SK-N-SH treated with all-trans-retinoic acid at 6 μM for 48 hours (cell line): Measurements from ENCODE around the gene KCNK4.

Experiments used
- ATAC-seq: fragments of 200-7000 bp; cut with Tn5 transposase; 3 replicates; pipeline ENCODE4 v1.9.1; 2020; ENCODE audit warnings: mild to moderate bottlenecking, moderate library complexity
- ARNTL ChIP-seq: fragments of 450-650 bp; formaldehyde crosslinking; IDR thresholded peaks from 2 replicates; pipeline ENCODE4 v1.5.0; 2020; ENCODE audit warnings: low read depth, mild to moderate bottlenecking, moderate library complexity, borderline replicate concordance
- BACH2 ChIP-seq: fragments of 250-450 bp; sonication (Bioruptor Pico); IDR thresholded peaks from 2 replicates; pipeline ENCODE4 v1.9.0; 2021; ENCODE audit warnings: mild to moderate bottlenecking, borderline replicate concordance
- CREB5 ChIP-seq: fragments of 250-450 bp; sonication (Bioruptor Pico); IDR thresholded peaks from 2 replicates; pipeline ENCODE4 v1.5.1; 2020; ENCODE audit warnings: low read depth, mild to moderate bottlenecking, moderate library complexity
- CSRNP3 ChIP-seq: fragments of 250-450 bp; sonication (Bioruptor Pico); IDR thresholded peaks from 2 replicates; pipeline ENCODE4 v1.5.1; 2021; ENCODE audit warnings: mild to moderate bottlenecking, moderate library complexity
- ESRRG ChIP-seq: fragments of 250-450 bp; sonication (Bioruptor Pico); IDR thresholded peaks from 2 replicates; pipeline ENCODE4 v1.6.1; 2021; ENCODE audit warnings: mild to moderate bottlenecking
- GLIS3 ChIP-seq: fragments of 250-450 bp; sonication (Bioruptor Pico); IDR thresholded peaks from 2 replicates; pipeline ENCODE4 v1.5.0; 2020; ENCODE audit warnings: mild to moderate bottlenecking, moderate library complexity
- ISL1 ChIP-seq: fragments of 250-450 bp; sonication (Bioruptor Pico); IDR thresholded peaks from 2 replicates; pipeline ENCODE4 v2.1.2; 2022; ENCODE audit warnings: mild to moderate bottlenecking, moderate library complexity
- OSR1 ChIP-seq: fragments of 250-450 bp; sonication (Bioruptor Pico); IDR thresholded peaks from 2 replicates; pipeline ENCODE4 v1.8.0; 2022; ENCODE audit warnings: moderate library complexity, mild to moderate bottlenecking, inconsistent platforms
- PATZ1 ChIP-seq: fragments of 250-450 bp; sonication (Bioruptor Pico); IDR thresholded peaks from 2 replicates; pipeline ENCODE4 v1.8.0; 2020; ENCODE audit warnings: mild to moderate bottlenecking, moderate library complexity, borderline replicate concordance
- PPARA ChIP-seq: fragments of 250-450 bp; sonication (Bioruptor Pico); IDR thresholded peaks from 2 replicates; pipeline ENCODE4 v1.5.0; 2020; ENCODE audit warnings: mild to moderate bottlenecking, borderline replicate concordance
- SNAI2 ChIP-seq: fragments of 250-450 bp; sonication (Bioruptor Pico); IDR thresholded peaks from 2 replicates; pipeline ENCODE4 v1.5.0; 2020; ENCODE audit warnings: mild to moderate bottlenecking, moderate library complexity
- TCF4 ChIP-seq: fragments of 250-450 bp; sonication (Bioruptor Pico); IDR thresholded peaks from 2 replicates; pipeline ENCODE4 v1.8.0; 2021; ENCODE audit warnings: mild to moderate bottlenecking, moderate library complexity, borderline replicate concordance
- TOX ChIP-seq: fragments of 250-450 bp; sonication (Bioruptor Pico); IDR thresholded peaks from 2 replicates; pipeline ENCODE4 v1.8.0; 2021; ENCODE audit warnings: mild to moderate bottlenecking, moderate library complexity, borderline replicate concordance
- TSHZ2 ChIP-seq: fragments of 250-450 bp; sonication (Bioruptor Pico); IDR thresholded peaks from 2 replicates; pipeline ENCODE4 v1.5.0; 2020; ENCODE audit warnings: mild to moderate bottlenecking, moderate library complexity
- ZC3H10 ChIP-seq: fragments of 250-450 bp; sonication (Bioruptor Pico); IDR thresholded peaks from 2 replicates; pipeline ENCODE4 v1.5.1; 2021; ENCODE audit warnings: mild to moderate bottlenecking, moderate library complexity
- ZFP3 ChIP-seq: fragments of 250-450 bp; sonication (Bioruptor Pico); IDR thresholded peaks from 2 replicates; pipeline ENCODE4 v1.5.0; 2020; ENCODE audit warnings: mild to moderate bottlenecking, moderate library complexity
- ZFP30 ChIP-seq: fragments of 450-650 bp; formaldehyde crosslinking; IDR thresholded peaks from 2 replicates; pipeline ENCODE4 v1.5.0; 2022; ENCODE audit warnings: mild to moderate bottlenecking, moderate library complexity
- ZNF565 ChIP-seq: fragments of 450-650 bp; formaldehyde crosslinking; conservative IDR thresholded peaks from 2 replicates; pipeline ENCODE4 v1.5.0; 2020; ENCODE audit warnings: low read depth, mild to moderate bottlenecking, moderate library complexity
- ZNF70 ChIP-seq: fragments of 450-650 bp; formaldehyde crosslinking; IDR thresholded peaks from 2 replicates; pipeline ENCODE4 v1.5.0; 2020; ENCODE audit warnings: mild to moderate bottlenecking, moderate library complexity

KCNK4 gene

DNA sequence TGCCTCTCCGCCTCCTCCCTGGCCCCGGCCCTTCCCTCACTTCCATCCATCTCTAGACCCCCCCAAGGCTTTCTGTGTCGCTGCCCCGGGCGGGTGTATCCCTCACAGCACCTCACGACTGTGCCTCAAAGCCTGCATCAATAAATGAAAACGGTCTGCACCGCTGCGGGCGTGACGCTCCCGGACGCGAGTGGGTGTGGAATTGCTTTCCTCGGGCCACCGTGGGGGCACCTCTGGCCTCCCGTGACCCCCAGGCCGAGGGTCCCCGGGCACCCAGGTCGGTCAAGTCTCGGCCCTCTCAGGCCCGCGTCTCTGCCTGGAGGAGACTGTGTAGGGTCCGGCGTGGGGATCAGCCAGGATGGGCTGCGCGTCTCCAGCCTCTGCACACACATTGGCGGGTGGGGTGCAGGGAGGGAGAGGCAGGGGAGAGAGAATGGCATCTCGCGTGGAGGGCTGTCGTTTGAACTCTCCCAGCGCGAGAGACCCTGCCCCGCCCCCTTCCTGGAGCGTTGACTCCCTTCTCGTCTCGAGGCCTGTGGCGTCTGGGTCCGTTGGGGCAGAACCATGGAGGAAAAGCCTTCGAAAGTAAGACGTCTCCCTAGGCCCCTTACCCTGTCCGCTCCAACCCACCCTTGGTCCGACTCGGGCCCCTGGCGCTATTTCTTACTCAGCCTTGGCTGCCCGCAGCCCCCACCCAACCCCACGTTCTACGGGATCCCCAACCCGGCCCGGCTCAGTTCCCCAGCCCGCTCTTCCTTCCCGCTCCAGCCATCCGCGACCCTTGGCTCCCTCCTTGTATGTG lies 8.9 kb downstream of the KCNK4 start, which contains the start of gene CATSPERZ:
TSS of gene CATSPERZ (plus strand) at position 512 of the 802 bp plus-strand sequence. CDS start at position 565, 53 bp downstream.
- TF ChIP-seq ZNF70 (CRISPR knock-in tag): no peak
- TF ChIP-seq TSHZ2 (CRISPR knock-in tag): no peak
- no peak for ATAC-seq

DNA sequence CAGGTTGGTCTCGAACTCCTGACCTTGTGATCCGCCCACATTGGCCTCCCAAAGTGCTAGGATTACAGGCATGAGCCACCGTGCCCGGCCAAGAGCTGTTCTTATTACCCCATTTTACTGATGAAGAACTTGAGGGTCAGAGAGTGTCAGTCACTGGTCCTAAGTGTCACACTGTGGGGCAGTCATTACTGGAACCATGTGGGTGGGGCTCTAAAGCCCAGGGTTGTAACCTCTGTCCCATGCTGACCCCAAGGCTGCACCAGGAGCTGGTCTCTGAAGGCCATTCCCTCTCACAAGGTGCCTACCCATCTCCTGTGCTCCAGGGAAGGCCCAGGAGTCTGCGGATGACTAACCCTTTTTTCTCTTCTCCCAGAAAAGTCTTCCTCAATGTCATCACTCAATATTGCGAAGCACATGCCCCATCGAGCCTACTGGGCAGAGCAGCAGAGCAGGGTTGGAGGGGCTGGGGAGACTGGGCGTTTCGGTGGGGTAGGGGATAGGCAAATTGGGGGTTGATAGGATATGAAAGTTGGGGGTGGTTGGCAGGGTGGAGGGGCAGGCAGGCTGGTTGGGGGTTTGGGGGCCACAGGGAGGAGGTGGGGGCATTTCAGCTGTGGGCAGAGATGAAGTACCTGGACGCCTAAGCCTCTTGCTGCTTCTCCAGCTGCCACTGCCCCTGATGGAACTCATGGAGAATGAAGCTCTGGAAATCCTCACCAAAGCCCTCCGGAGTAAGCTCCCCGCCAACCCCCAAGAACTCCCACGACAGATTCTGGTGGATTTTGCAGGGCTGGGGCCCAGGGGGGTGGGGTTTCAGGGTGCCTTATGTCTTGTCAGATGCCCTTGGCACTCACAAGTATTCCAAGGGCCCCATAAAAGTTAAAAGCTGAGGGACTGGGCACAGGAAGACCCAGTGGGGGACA lies 12.3 kb downstream of the KCNK4 start:
- ATAC-seq: no peak
- TF ChIP-seq ZFP30 (CRISPR knock-in tag) (no peak), PATZ1 (CRISPR knock-in tag) (no peak), ESRRG (CRISPR knock-in tag) (no peak), ZNF70 (CRISPR knock-in tag) (no peak), ISL1 (CRISPR knock-in tag) (no peak), ARNTL (CRISPR knock-in tag) (no peak), CSRNP3 (CRISPR knock-in tag) (no peak), TOX (no peak), PPARA (CRISPR knock-in tag) (no peak), TSHZ2 (CRISPR knock-in tag) (no peak), BACH2 (CRISPR knock-in tag) (no peak), TCF4 (CRISPR knock-in tag) (no peak), CREB5 (CRISPR knock-in tag) (no peak), OSR1 (CRISPR knock-in tag) (no peak), GLIS3 (CRISPR knock-in tag) (no peak), ZFP3 (no peak)

GRCh38 chr11:64304032-64304315 lies 12.9 kb downstream of the KCNK4 start:
- ATAC-seq: no peak
- TF ChIP-seq PATZ1 (CRISPR knock-in tag) (no peak), ZFP30 (CRISPR knock-in tag) (no peak), SNAI2 (no peak), BACH2 (CRISPR knock-in tag) (no peak), ZNF565 (CRISPR knock-in tag) (no peak), ZC3H10 (CRISPR knock-in tag) (no peak)
- TF ChIP-seq, all 23 proteins: peak for 0
